Caco-2 (cell line): ENCODE data around the gene VNN1. TPM values are rescaled to one million over a fixed set of nuclear protein-coding genes. Genes with fewer than 3 reads are reported as not detected.
A peak's percentile ranks its signal among the peaks of the same experiment; 100 is the strongest.

Source experiments
- BruUV-seq: library from RNA; stranded (reverse); fragments of 400-500 nt; replicated peaks from 2 replicates; lab custom pipeline; 2021; lab: Mats Ljungman, UMichigan
- CTCF ChIA-PET: fragments of 300-600 bp; sonication (Branson Sonifier 250); formaldehyde crosslinking; loops from one replicate; lab custom pipeline; 2022; ENCODE audit warnings: antibody characterized with exemption; lab: Charles Lee
- POLR2A ChIA-PET: fragments of 300-600 bp; sonication (Branson Sonifier 250); formaldehyde crosslinking; loops from one replicate; lab custom pipeline; 2022; ENCODE audit warnings: antibody characterized with exemption; lab: Charles Lee
- DNase-seq, 2 experiments: peaks; one replicate each; pipeline versions ENCODE4 v3.0.0 to v3.0.0-alpha.2; 2020 to 2022
- H3K27me3 ChIP-seq: replicated peaks from 2 replicates; pipeline ENCODE4 v1.6.0; 2011; ENCODE audit warnings: low read length; ENCODE audit not compliant: control insufficient read depth, insufficient read depth
- H3K36me3 ChIP-seq: 2 replicates; pipeline ENCODE4 v1.5.1; 2011; ENCODE audit warnings: low read length; ENCODE audit not compliant: control insufficient read depth, insufficient read depth
- H3K4me1 ChIP-seq: fragments of 250-450 bp; sonication (Bioruptor Pico); 2 replicates; pipeline ENCODE4 v1.5.1; 2020; ENCODE audit warnings: mild to moderate bottlenecking
- H3K4me3 ChIP-seq: 2 replicates; pipeline ENCODE4 v1.5.1; 2011; ENCODE audit warnings: low read depth, mild to moderate bottlenecking, control low read depth, low read length
- H3K9me3 ChIP-seq: fragments of 250-450 bp; sonication (Bioruptor Pico); 2 replicates; pipeline ENCODE4 v1.5.1; 2020; ENCODE audit warnings: mild to moderate bottlenecking, moderate library complexity
- H3K27ac Mint-ChIP-seq: one replicate; pipeline ENCODE4 v1.8.0; 2022; ENCODE audit warnings: mixed read lengths; ENCODE audit not compliant: unreplicated experiment
- H3K27me3 Mint-ChIP-seq: one replicate; pipeline ENCODE4 v1.8.0; 2022; ENCODE audit warnings: mixed read lengths; ENCODE audit not compliant: insufficient read depth, unreplicated experiment
- H3K36me3 Mint-ChIP-seq: one replicate; pipeline ENCODE4 v1.8.0; 2022; ENCODE audit warnings: mild to moderate bottlenecking, mixed read lengths; ENCODE audit not compliant: insufficient read depth, unreplicated experiment
- H3K4me1 Mint-ChIP-seq: one replicate; pipeline ENCODE4 v1.8.0; 2022; ENCODE audit warnings: low read depth, mixed read lengths; ENCODE audit not compliant: unreplicated experiment
- H3K4me3 Mint-ChIP-seq: one replicate; pipeline ENCODE4 v1.8.0; 2022; ENCODE audit warnings: mild to moderate bottlenecking, moderate library complexity, mixed read lengths; ENCODE audit not compliant: unreplicated experiment
- H3K9me3 Mint-ChIP-seq: one replicate; pipeline ENCODE4 v1.8.0; 2022; ENCODE audit warnings: mixed read lengths; ENCODE audit not compliant: unreplicated experiment
- intact Hi-C: fragments of 100-400 bp; cut with micrococcal nuclease; formaldehyde crosslinking; loops from one replicate; pipeline ENCODE4 v1.10.0; 2022; ENCODE audit not compliant: unreplicated experiment
- total RNA-seq: library from RNA; stranded (reverse); gene quantifications from 2 replicates; pipeline ENCODE4 v1.2.3, GENCODE V29; 2022
- TF ChIP-seq, protein P1 (sequence below), 2 experiments: fragments of 200-600 bp in 1 of 2; IDR thresholded peaks; 1 replicate in 1 of 2; 2 replicates in 1 of 2; pipeline versions ENCODE4 v1.5.1 to v1.8.0; 2011 to 2022; ENCODE audit warnings: antibody characterized with exemption in 1 of 2, control low read depth in 1 of 2, inconsistent platforms in 1 of 2, low read depth in 1 of 2, low read length in 1 of 2, mild to moderate bottlenecking in 1 of 2, moderate library complexity in 1 of 2; ENCODE audit not compliant: insufficient read depth in 1 of 2, severe bottlenecking in 1 of 2, unreplicated experiment in 1 of 2

Gene VNN1
- total RNA-seq, 1 experiment from 2014 or later = not detected

DNA sequence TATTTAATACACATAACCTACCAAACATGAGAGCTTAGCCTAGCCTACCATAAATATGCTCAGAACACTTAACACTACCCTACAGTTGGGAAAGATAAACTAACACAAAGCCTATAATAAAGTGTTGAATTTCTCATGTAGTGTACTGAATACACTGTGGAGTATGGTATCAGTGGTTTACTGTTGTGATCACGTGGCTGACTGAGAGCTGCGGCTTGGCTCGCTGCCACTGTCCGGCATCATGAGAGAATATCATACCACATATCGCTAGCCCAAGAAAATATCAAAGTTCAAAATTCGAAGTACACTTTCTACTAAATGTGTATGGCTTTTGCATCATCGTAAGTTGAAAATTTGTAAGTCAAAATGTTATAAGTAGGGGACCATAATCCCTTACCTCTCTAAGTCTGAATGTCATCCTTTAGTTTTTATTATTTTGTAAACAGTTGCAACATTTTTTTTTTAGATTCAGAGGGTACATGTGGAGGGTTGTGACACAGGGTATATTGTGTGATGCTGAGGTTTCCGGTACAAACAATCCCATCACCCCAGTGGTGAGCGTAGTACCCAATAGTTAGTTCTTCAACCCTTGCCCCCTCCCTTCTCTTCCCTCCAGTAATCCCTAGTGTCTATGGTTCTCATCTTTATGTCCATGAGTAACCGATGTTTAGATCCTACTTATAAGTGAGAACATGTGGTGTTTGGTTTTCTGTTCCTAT lies 40.3 kb downstream of the VNN1 start:
- no peaks in the 10 kb centered on the region for H3K27me3 ChIP-seq
- TF ChIP-seq, protein P1, sequence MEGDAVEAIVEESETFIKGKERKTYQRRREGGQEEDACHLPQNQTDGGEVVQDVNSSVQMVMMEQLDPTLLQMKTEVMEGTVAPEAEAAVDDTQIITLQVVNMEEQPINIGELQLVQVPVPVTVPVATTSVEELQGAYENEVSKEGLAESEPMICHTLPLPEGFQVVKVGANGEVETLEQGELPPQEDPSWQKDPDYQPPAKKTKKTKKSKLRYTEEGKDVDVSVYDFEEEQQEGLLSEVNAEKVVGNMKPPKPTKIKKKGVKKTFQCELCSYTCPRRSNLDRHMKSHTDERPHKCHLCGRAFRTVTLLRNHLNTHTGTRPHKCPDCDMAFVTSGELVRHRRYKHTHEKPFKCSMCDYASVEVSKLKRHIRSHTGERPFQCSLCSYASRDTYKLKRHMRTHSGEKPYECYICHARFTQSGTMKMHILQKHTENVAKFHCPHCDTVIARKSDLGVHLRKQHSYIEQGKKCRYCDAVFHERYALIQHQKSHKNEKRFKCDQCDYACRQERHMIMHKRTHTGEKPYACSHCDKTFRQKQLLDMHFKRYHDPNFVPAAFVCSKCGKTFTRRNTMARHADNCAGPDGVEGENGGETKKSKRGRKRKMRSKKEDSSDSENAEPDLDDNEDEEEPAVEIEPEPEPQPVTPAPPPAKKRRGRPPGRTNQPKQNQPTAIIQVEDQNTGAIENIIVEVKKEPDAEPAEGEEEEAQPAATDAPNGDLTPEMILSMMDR (IDR thresholded peaks at IDR 0.05; ENCODE audit: insufficient read depth in 1 of 2, low read depth in 1 of 2, low read length in 1 of 2, severe bottlenecking in 1 of 2, unreplicated experiment in 1 of 2) = no peak
- peaks cover 25% of the 10 kb centered on the region for H3K4me1 ChIP-seq
- no peak overlapping the region for H3K4me3 ChIP-seq
- ChIA-PET CTCF (no interaction called here), POLR2A (no interaction called here)
- no peak overlapping the region for H3K27ac Mint-ChIP-seq
- intact Hi-C loops = no loop called here
- H3K36me3 ChIP-seq = no peaks in the 10 kb centered on the region
- no peaks in the 10 kb centered on the region for H3K9me3 ChIP-seq
- H3K4me1 Mint-ChIP-seq = peaks cover 17% of the 10 kb centered on the region
- no peak overlapping the region for H3K4me3 Mint-ChIP-seq
- H3K36me3 Mint-ChIP-seq = no peaks in the 10 kb centered on the region
- H3K9me3 Mint-ChIP-seq = no peaks in the 10 kb centered on the region
- H3K27me3 Mint-ChIP-seq = no peaks in the 10 kb centered on the region
- no peak for DNase-seq
- no TSS peak for BruUV-seq

GRCh38 chr6:132671295-132671694 lies 42.6 kb downstream of the VNN1 start:
- Mint-ChIP-seq H3K27me3 (no peaks in the 10 kb centered on the region), H3K9me3 (peaks cover 5% of the 10 kb centered on the region), H3K4me3 (peak overlapping the region; percentile 37), H3K27ac (no peak overlapping the region), H3K36me3 (no peaks in the 10 kb centered on the region), H3K4me1 (peaks cover 22% of the 10 kb centered on the region)
- DNase-seq = no peak
- Histone ChIP-seq H3K4me1 (peaks cover 31% of the 10 kb centered on the region), H3K9me3 (no peaks in the 10 kb centered on the region), H3K27me3 (no peaks in the 10 kb centered on the region), H3K36me3 (no peaks in the 10 kb centered on the region), H3K4me3 (no peak overlapping the region)
- intact Hi-C loops = no loop called here
- TF ChIP-seq, protein P1 (IDR thresholded peaks at IDR 0.05; ENCODE audit: insufficient read depth in 1 of 2, low read depth in 1 of 2, low read length in 1 of 2, severe bottlenecking in 1 of 2, unreplicated experiment in 1 of 2) = no peak
- CTCF ChIA-PET = interaction anchor here (3.4 kb wide), 1 partner anchor 45 kb away, joined by 14 read pairs; no protein-coding TSS in a partner anchor
- POLR2A ChIA-PET = no interaction called here
- BruUV-seq = no TSS peak

DNA sequence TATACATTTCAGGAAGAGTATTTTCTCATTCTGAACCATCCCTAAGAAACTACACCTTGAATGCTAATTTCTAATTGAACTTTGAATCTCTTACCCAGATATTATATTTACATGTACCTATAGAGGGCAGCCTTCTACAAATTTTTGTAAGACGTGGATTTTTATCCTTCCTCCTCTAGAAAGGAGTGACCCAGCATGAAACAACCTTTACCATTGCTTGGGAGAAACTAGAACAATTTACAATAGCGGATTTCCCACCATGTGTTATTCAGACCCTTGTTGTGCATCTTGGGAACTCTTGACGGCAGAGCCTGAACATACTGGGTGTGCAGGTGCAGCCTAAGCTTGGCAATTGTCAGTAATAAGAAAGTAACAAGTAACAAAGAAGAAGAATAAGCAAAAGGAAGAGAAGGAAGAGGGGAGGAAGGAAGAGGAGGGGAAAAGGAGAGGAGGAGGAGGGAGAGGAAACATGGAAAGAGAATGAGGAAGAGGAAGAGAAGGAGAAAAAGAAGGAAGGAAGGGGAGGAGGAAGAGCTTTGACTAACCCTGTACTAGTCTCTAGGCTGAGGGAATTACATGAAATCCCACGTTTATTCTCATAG lies 44.1 kb downstream of the VNN1 start:
- ChIA-PET CTCF (interaction anchor here (0.6 to 3.4 kb wide), 3 partner anchors 46 to 153 kb away, joined by 3 to 14 read pairs (median 3); no protein-coding TSS in a partner anchor), POLR2A (no interaction called here)
- H3K4me1 Mint-ChIP-seq = peaks cover 36% of the 10 kb centered on the region
- H3K4me1 ChIP-seq = peaks cover 42% of the 10 kb centered on the region
- H3K27me3 ChIP-seq = no peaks in the 10 kb centered on the region
- no peaks in the 10 kb centered on the region for H3K27me3 Mint-ChIP-seq
- DNase-seq = peak in 1 of 2 experiments; percentile 16
- H3K9me3 Mint-ChIP-seq = peaks cover 20% of the 10 kb centered on the region
- H3K9me3 ChIP-seq = no peaks in the 10 kb centered on the region
- peak overlapping the region; percentile 40 for H3K27ac Mint-ChIP-seq
- TF ChIP-seq, protein P1 (IDR thresholded peaks at IDR 0.05; ENCODE audit: insufficient read depth in 1 of 2, low read depth in 1 of 2, low read length in 1 of 2, severe bottlenecking in 1 of 2, unreplicated experiment in 1 of 2) = peak in 1 of 2 experiments; percentile 38
- peak overlapping the region; percentile 22 for H3K4me3 Mint-ChIP-seq
- BruUV-seq = no TSS peak
- no peaks in the 10 kb centered on the region for H3K36me3 ChIP-seq
- intact Hi-C loops = loop anchor here (1.0 to 5.0 kb wide), 3 partner anchors 46 to 128 kb away; partner anchors contain the start of gene SLC18B1
- H3K4me3 ChIP-seq = no peak overlapping the region
- H3K36me3 Mint-ChIP-seq = peaks cover 4% of the 10 kb centered on the region
